HG02938 (cell line): ENCODE measurements around the gene SORL1.

ENCODE experiments used
- ATAC-seq: cut with Tn5 transposase; IDR thresholded peaks from one replicate; pipeline ENCODE4 v1.9.1; 2021; ENCODE audit warnings: mild to moderate bottlenecking, moderate library complexity; ENCODE audit not compliant: unreplicated experiment

Gene SORL1

GRCh38 chr11:121474680-121475079 lies 22.6 kb downstream of the SORL1 start:
- ATAC-seq = no peak

DNA sequence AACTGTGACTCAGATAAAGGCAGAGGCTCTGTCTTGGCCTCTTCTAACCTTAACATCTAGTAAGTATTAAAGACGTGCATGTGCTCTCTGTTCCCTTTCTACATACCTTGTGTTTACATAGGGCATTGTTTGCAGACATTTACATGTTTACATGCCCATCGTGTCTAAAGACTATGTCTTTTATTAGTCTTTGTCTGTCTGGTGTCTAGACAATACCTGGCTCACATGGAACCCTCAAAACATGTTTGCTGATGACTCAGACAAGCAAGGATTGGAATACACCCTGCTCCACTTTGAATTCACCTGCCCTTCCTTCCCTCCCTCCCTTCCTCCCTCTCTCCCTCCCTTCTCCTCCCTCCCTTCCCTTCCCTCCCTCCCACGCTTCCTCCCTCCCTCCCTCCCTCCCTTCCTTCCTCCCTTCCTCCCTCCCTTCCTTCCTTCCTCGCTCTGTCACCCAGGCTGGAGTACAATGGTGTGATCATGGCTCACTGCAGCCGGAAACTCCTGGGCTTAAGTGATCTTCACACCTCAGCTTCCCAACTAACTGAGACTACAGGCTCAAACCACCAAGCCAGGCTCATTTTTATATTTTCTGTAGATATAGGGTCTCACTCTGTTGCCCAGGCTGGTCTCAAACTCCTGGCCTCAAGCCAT lies 24.4 kb downstream of the SORL1 start:
- no peak for ATAC-seq

DNA sequence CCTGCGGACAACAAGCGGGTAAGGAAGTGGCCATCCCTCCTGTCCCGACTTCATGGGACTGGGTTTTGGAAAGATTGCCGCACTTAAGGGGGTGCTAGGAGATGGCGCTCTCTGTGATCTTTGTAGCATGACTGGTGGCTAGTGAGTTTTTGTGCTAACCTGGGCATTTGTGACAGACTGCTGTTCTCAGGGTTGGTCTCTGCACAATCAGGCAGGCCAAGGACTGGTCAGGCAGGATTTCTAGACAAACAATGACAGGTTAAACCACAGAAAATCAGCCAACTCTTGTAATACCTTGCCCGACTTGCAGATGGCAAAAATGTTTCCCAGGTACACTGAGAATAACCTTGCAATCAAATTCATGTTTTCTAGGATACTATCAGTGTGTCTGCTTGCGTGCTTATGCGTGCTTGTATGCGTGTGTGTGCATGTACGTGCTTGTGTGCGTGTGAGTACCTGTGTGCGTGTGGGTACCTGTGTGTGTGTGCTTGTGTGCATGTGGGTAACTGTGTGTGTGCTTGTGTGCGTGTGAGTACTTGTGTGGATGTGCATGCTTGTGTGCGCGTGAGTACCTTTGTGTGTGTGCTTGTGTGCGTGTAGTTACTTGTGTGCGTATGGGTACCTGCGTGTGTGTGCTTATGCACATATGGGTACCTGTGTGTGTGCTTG lies 26.2 kb downstream of the SORL1 start:
- no peak for ATAC-seq

DNA sequence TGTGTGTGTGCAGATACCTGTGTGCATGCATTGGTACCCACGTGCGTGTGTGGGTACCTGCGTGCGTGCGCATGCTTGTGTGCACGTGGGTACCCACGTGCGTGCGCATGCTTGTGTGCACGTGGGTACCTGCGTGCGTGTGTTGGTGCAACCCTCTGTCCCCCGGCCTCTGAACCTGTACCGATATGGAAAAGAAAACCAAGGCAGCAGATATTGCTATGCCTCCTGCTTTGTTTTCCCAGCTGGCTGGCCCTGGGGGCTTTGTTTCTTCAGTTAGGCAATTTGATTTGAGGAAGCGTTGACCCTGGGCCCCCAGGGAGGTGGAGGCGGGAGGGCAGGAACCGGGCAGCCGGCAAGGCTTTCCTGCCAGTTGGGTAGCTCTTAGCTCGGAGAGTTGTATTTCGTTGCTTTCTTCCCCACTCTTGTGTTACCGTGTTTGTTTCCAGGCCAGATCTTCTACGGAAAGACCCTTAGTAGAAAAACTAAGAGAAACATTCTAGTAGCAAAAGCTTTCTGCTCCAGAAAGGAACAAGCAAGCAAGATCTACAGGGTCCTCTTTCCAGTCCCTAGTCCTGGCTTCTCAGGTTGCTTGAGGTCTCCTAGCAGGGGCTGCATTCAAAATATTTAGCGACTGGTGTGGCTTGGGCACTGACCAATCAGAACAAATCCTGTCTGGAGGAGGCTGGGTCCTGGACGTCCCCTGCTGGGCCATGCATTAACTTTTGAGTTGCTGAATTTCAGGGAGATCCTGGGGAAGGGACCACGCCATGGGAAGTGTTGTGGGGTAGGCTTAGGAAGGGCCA lies 27.0 kb downstream of the SORL1 start:
- no peak for ATAC-seq

- no peak for ATAC-seq
Measured at GRCh38 chr11:121479698-121480238, 27.7 kb downstream of the SORL1 start.

GRCh38 chr11:121481484-121482230 lies 29.5 kb downstream of the SORL1 start:
- ATAC-seq = peak; percentile 67

GRCh38 chr11:121482231-121483129 lies 30.4 kb downstream of the SORL1 start:
- peak; percentile 73 for ATAC-seq

- ATAC-seq = no peak
Measured at GRCh38 chr11:121483805-121484480, 31.8 kb downstream of the SORL1 start.

DNA sequence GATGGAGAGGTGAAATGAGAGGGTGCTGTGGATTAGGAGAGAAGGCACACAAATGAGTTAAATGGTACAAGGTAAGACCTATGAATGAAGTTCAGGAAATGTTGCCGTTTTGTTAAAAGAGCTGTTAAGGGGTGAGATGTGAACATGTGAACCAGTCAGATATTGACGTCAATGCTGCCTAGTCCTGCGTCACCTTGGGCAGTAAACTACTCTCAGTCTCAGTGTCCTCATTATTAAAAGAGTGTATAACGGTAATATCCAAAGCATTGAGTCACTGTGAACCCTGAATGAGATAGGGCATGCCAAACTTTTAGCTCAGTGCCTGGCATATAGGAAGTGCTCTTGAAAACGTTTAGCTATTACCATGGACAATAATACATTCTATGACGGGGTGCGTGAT lies 33.1 kb downstream of the SORL1 start:
- no peak for ATAC-seq

DNA sequence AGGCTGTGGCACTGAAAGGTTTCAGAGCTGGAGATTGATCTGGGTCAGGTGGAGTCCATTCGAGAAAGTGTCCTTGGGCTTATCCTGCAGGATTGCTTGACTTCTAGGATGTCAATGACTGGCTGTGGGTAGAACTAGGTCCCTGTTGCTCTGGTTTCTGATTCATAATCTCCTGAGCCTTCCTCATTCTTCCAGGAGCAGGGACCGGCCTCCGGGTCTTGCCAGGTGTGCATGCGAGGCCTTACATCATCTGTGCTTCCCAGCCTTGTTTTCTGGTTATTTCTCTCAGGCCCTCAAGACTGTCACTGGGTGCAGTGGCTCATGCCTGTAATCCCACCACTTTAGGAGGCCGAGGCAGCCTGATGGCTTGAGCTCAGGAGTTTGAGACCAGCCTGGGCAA lies 33.9 kb downstream of the SORL1 start:
- no peak for ATAC-seq

DNA sequence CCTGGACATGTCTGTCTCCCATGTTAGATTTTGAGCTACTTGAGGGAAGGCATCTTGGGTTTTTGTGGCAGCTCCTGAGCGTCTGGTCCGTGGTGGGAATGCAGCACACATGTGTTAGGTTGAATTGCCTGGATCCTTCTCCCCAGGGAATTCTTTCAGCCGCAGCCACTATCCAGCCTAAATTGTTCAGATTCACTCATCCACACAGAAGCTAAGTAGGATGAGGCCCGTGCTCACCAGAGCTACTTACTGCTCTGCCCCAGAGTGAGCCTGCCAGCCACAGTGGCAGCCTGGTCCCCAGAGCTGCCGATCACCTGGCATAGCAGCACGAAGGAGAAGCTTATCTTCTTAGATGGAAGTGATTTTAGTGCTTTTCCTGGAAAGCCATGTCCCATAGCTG lies 35.1 kb downstream of the SORL1 start:
- ATAC-seq = no peak

GRCh38 chr11:121488170-121488569 lies 36.1 kb downstream of the SORL1 start:
- no peak for ATAC-seq

- no peak for ATAC-seq
Measured at GRCh38 chr11:121488641-121489040, 36.5 kb downstream of the SORL1 start.

DNA sequence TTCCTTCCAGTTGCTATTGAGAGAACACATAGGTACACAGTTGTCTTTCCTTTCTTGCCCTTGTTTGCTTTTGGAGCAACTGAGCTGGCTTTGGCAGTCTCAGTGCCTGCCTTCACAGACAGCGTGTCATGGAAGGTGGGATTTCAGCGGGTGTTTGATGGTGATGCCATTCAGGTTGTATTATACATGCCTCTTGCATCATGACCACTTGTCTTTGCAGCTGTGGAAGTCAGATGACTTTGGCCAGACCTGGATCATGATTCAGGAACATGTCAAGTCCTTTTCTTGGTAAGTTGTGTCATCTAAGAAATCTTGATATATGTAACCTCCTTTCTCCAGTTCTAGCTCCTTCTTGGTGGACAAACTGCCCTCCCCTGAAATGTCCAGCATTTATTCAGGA lies 37.7 kb downstream of the SORL1 start:
- no peak for ATAC-seq

GRCh38 chr11:121494355-121495099 lies 42.4 kb downstream of the SORL1 start:
- peak; percentile 68 for ATAC-seq

DNA sequence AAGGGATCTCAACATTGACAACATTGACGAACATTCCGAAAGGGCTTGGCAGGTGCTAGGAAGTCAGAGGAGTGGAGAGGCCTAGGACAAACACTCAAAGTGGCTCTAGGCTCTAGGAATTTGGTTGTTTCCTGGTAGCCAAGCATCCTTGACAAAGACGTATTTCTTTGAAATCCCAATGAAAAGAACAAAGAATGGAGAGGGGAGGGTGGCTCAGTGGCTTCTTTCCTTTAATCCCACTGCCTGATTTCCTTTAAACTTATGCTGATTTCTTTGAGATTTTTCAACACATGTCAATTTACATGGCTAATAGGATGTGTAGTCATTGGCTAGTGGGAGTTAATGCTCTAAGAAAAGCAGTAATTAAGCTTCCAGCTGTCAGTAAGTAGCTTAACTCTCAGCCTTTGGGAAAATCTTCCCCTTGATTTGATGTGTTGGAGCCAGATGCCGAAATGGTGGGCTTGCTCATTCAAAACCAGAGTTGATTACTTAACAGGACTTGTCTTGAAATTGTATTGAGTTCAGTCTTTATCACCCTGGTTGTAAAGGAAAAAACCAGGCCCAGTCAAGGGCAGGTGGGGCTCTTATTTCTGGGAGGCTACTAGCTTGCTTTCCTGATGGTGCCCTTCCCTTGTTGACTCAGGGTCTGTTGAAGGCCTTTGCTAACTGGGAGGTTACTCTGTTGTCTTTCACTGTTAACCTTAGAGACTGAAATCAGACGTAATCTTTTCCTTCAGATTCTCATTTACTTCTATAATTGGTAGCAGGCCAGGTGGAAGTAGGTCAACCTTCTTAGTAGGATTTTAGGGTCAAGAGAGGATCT lies 45.3 kb downstream of the SORL1 start:
- no peak for ATAC-seq

- no peak for ATAC-seq
Measured at GRCh38 chr11:121499405-121499804, 47.3 kb downstream of the SORL1 start.

DNA sequence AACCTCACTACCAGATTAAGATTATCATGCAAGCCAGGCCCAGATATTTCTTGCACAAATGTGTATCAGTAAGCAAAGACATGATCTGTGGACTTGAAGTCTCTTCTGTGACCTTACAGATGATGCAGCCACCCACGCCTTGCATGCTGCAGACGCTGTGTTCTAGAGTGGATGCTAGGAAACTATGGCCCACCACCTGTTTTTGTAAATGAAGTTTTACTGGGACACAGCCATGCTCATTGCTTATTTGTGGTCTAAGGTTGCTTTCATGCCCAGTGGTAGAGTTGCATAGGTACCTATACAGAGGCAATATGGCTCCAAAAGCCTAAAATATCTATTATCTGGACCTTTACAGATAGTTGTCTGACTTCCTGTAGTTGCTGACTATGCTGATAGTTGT lies 48.2 kb downstream of the SORL1 start:
- ATAC-seq = no peak
